Liver (tissue), 3 donors: ENCODE results near the gene CEP162.

Experiments
- JUND ChIP-seq, 2 donors: IDR thresholded peaks; 2 replicates each; pipeline ENCODE4 v1.6.1; 2016; ENCODE audit warnings: antibody characterized with exemption in 2 of 2
- YY1 ChIP-seq: IDR thresholded peaks from 2 replicates; pipeline ENCODE4 v1.6.1; 2016; ENCODE audit warnings: antibody characterized with exemption, mild to moderate bottlenecking
- TF ChIP-seq, protein P1 (sequence below): fragments of 150-350 bp; IDR thresholded peaks from 2 replicates; pipeline ENCODE4 v1.5.1; 2017; ENCODE audit warnings: improper control_type of control experiment, low read depth, low read length; ENCODE audit not compliant: missing input control
- TF ChIP-seq, protein P2 (sequence below): IDR thresholded peaks from 2 replicates; pipeline ENCODE4 v1.6.1; 2016; ENCODE audit warnings: antibody characterized with exemption, mild to moderate bottlenecking
- donor health status: healthy.
- donor health status: healthy.

- TF ChIP-seq, protein P1, sequence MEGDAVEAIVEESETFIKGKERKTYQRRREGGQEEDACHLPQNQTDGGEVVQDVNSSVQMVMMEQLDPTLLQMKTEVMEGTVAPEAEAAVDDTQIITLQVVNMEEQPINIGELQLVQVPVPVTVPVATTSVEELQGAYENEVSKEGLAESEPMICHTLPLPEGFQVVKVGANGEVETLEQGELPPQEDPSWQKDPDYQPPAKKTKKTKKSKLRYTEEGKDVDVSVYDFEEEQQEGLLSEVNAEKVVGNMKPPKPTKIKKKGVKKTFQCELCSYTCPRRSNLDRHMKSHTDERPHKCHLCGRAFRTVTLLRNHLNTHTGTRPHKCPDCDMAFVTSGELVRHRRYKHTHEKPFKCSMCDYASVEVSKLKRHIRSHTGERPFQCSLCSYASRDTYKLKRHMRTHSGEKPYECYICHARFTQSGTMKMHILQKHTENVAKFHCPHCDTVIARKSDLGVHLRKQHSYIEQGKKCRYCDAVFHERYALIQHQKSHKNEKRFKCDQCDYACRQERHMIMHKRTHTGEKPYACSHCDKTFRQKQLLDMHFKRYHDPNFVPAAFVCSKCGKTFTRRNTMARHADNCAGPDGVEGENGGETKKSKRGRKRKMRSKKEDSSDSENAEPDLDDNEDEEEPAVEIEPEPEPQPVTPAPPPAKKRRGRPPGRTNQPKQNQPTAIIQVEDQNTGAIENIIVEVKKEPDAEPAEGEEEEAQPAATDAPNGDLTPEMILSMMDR, result no peak
- TF ChIP-seq, protein P2, sequence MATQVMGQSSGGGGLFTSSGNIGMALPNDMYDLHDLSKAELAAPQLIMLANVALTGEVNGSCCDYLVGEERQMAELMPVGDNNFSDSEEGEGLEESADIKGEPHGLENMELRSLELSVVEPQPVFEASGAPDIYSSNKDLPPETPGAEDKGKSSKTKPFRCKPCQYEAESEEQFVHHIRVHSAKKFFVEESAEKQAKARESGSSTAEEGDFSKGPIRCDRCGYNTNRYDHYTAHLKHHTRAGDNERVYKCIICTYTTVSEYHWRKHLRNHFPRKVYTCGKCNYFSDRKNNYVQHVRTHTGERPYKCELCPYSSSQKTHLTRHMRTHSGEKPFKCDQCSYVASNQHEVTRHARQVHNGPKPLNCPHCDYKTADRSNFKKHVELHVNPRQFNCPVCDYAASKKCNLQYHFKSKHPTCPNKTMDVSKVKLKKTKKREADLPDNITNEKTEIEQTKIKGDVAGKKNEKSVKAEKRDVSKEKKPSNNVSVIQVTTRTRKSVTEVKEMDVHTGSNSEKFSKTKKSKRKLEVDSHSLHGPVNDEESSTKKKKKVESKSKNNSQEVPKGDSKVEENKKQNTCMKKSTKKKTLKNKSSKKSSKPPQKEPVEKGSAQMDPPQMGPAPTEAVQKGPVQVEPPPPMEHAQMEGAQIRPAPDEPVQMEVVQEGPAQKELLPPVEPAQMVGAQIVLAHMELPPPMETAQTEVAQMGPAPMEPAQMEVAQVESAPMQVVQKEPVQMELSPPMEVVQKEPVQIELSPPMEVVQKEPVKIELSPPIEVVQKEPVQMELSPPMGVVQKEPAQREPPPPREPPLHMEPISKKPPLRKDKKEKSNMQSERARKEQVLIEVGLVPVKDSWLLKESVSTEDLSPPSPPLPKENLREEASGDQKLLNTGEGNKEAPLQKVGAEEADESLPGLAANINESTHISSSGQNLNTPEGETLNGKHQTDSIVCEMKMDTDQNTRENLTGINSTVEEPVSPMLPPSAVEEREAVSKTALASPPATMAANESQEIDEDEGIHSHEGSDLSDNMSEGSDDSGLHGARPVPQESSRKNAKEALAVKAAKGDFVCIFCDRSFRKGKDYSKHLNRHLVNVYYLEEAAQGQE, result no peak
- no peak for TF ChIP-seq JUND (IDR thresholded peaks at IDR 0.05)
- TF ChIP-seq YY1, result no peak
Observed at GRCh38 chr6:84119277-84119676, 108.2 kb downstream of the CEP162 start.
